ENCODE data around the gene CHCHD6.

The CHCHD6 gene

GRCh38 chr3:126998728-126999127 is 294.7 kb downstream of the CHCHD6 start:
- no peak for DNase-seq

- no peak for DNase-seq
These were observed 295.3 kb downstream of the CHCHD6 start for GRCh38 chr3:126999383-126999782.

DNA sequence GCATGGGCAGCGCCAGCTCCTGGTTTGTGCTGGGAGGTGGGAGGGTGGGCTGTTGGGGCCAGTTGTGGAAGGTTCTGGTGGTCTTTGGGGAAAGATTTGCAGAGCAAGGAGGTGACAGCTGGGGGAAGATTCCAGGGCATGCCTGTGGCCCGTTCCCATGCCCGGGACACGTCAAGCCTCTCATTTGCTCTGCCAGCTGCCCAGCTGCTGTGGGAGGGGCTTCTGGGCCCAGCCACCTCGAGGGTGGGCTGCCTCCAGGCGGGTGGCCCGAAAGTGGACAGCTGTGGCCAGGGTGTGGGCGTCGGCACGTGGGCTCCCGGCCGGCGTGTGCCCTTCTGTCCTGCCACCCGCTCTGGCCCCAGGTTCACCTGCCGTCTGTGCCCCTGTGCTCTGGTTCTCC is 296.1 kb downstream of the CHCHD6 start:
- DNase-seq, result no peak

GRCh38 chr3:127000761-127001160 is 296.7 kb downstream of the CHCHD6 start:
- no peak for DNase-seq

GRCh38 chr3:127001486-127002194 is 297.6 kb downstream of the CHCHD6 start:
- no peak for DNase-seq

DNA sequence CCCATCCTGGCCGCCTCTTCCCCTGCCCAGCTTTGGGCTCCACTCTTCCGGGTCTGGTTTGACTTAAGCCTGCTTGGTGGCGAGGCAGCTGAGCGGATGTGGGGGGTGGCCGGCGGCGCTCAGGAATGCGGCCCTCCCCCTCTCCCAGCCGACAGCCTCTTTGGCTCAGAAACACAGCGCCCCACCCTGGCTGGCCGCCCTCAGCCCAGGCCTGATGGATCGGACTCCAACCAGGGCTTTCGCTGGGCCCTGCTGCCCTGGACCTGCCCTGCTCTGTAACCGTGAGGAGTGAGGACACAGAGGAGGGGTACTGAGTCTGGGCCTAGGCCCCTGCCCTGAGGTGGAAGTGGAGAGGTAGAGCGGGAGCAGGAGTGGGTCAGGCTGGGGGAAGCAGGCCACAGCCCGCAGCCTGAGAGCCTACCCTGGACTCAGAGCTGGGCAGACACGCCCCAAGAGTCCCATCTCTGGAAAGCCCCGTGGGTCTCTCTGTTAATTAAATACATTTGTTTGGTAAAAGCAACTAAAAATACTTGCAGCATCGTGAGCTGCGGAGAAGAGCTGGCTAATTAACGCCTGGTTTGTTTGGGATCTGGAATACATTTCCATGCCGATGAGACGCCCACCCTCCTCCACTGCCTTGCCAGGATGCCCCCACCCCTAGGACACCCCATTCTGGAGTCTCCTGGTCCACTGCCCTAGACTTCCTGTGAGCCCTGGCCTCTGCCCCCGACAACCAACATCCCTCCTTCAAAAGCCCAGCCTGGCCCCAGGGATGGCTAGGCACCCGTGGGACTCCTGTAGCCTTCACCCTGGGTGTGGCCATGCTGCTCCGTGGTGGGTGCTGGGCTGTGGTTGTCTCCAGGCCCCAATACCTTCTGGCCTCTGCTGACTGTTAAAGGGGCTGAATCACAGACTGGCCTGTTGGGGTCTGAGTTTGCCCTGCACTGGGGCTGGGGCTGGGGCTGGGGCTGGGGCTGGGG is 298.4 kb downstream of the CHCHD6 start:
- no peak for DNase-seq

GRCh38 chr3:127003175-127003555 is 299.1 kb downstream of the CHCHD6 start:
- no peak for DNase-seq

GRCh38 chr3:127003601-127004280 is 299.7 kb downstream of the CHCHD6 start:
- no peak for DNase-seq

- no peak for DNase-seq
These were observed 300.8 kb downstream of the CHCHD6 start for GRCh38 chr3:127004641-127005397.

GRCh38 chr3:127005864-127006500 is 301.9 kb downstream of the CHCHD6 start:
- peak in 1 of 2 donors; percentile 16 for DNase-seq

DNA sequence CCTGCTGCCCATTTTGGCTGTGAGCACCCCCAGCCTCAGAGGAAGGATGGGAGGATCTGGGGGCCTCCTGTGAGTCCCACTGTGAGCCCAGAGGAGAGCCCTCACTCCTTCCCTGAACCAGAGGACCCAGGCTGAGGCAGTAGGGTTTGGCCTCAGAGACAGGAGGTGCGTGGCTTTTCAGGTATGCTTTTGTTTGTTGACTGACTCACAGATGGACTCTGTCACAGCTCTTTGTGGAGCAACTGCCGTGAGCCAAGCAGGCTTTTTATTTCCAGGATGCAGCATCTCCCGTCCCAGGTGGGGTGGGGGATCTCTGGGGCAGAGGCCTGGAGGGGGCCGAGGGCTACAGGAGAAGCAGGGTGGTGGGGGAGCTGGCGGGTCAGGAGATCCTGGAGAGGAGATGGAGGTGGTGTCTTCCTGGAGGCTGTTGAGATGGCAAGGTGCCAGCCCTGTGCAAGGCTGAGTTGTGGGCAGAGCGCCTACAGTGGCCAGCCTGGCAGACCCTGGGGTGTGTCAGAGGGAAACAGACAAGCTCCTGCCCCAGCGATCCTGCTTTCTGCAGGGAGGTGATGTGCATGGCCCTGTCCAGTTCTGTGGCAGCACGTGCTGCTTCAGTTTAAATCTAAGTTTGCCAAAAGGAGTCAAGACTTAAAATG is 302.9 kb downstream of the CHCHD6 start:
- DNase-seq, result no peak

- DNase-seq, result no peak
These were observed 304.2 kb downstream of the CHCHD6 start for GRCh38 chr3:127008236-127008635.

GRCh38 chr3:127009531-127009930 is 305.5 kb downstream of the CHCHD6 start:
- DNase-seq, result no peak

Data from inflammatory macrophage treated with lipopolysaccharide for 1 hour (primary cell).